T-helper 2 cell (primary cell): ENCODE measurements around the gene TXNRD2.

Experiments
- DNase-seq, 5 experiments: peaks; one replicate each; pipeline versions ENCODE4 v3.0.0 to v3.0.0-alpha.2; 2012 to 2022

TXNRD2 gene

GRCh38 chr22:19857382-19857781 lies 84.2 kb downstream of the TXNRD2 start:
- DNase-seq, result no peak

DNA sequence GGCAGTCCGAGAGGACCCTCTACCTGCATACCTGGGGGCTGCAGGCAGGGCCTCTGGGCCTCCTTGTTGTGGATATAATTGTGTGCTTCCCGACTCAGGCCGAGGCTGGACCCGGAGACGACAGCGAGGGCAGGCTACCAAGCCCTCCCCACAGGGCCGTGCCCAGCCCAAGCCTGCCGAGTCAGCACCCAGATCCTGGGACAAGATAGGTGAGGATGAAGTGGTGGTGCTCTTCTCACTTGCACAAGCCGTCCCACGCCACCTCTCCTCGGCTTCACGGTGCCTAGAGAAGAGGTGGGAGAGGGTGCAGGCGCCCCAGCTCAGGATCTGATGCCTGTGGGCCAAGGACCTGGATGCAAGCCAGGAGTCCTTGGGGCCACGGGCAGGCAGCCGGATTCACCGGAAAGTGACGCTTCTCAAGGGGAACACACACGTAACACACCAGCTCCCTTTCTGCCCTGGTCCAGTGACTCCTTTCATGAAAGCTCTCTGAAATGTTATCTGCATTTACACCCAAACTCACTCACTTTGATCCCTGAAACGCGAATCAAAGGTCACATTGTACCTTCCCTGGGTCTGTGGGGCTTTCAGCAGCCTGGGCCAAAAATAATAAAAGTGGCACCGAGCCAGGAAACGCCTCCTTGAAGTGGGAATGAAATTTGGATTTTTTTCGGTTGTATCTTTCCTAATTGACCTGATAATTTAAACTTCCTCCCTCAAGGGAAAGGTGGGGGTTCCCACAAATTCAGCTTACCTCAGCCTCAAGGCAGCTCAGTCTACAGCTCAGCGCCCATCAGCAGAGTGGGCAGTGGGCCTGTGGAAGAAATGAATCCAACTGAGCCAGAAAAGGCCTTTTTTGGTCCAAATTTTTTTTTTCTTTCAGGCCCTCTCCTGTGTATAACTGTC lies 85.9 kb downstream of the TXNRD2 start:
- DNase-seq, result peak in 4 of 5 experiments; percentile 28 to 80 (median 38)

- DNase-seq, result peak; percentile 92 to 97 (median 94)
These were observed 86.7 kb downstream of the TXNRD2 start, which contains the start of the genes GNB1L and RTL10 for GRCh38 chr22:19854778-19855503. GNB1L (minus strand) TSS chr22:19854874; CDS start chr22:19821355, 33,519 bp downstream. RTL10 (minus strand) TSS chr22:19854874; CDS start chr22:19852261, 2,613 bp downstream.

GRCh38 chr22:19853879-19854777 lies 87.5 kb downstream of the TXNRD2 start:
- peak in 1 of 5 experiments; percentile 48 for DNase-seq

- no peak for DNase-seq
These were observed 88.3 kb downstream of the TXNRD2 start for GRCh38 chr22:19853058-19853878.

DNA sequence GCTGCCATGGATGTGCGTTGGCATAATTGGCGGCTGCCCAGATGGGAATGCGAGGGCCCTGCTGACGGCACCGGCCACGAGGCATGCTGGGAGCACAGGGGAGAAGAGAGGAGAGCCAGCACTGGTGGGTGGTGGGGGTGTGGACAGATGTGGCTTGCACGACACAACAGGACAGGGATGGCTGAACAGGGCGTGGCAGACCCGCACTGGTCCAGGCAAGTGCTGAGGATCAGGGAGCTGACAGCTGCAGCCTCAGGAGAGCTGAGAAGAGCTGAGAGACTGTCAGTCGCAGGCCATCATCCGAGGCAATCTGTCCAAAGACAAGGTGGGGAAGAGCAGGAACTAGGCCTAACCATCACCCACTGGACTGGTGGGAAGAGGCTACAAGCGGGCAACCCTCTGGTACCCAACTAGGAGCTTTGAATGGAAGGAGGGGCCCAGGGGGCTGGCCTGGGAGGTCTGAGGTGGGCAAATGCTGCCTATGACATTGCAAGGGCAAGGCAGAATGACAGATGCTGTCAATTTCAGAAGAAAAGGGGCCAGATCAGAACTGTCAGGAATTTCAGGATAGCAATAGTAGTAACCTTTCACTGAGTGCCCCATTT lies 89.3 kb downstream of the TXNRD2 start:
- no peak for DNase-seq

GRCh38 chr22:19851291-19852176 lies 90.1 kb downstream of the TXNRD2 start:
- no peak for DNase-seq

DNA sequence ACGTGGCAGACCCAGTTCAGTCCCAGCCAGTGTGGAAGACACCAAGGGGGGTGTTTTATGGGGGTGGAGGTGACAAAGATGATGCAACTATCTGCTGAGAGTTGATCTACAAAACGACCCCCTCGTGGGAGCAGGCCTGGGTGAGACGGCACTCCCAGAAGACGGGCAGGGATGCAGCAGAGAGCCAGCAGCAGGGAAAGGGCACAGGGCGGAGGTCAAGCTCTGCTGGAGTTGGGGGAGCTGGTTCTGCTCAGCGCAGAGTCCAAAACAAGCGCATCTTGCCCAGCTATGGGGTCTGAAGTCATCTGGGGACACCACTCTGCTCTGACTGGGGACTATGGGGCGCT lies 90.9 kb downstream of the TXNRD2 start:
- DNase-seq, result no peak

DNA sequence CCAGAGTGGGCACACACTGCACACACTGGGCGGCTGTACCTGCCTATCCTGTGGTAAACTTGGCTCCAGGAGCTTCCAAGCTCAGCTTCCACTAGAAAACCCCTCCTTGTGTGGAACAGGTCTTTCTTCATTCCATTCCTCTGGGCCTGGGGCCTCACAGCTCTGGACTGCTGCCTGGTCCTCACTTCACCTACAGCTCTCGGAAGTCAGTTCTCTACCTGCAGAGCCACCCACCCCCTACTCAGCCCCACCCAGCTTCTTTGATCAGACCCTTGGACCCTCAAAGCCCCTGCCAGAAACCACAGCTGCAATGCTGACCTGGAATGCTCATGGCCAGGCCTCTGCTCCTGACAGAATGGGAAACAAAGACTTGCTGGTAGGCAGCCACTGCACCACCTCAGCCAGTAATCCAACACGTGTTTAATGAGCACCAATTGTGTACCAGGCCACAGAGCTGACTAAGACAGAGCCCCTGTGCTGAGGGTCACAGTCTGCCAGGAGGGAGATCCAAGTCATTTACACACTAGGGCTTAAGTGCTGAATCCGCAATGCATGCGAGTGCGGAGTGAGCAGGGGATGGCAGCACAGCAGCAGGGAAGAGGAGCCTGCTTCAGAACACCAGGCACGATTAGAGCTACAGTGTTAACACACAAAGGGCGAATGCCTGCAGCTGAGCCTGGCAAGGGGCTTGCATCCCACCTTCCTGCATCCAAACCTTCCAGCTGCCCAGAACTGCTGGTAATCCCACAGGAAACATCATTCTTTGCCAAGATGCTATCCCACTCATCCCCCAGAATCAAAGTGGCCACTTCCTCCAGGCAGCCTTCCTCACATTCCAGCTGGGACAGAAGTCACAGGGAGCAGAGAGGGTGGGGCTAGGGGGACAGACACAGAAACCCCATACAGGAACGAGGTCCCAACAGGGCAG lies 91.5 kb downstream of the TXNRD2 start:
- no peak for DNase-seq

GRCh38 chr22:19848298-19849224 lies 93.1 kb downstream of the TXNRD2 start:
- DNase-seq, result no peak

GRCh38 chr22:19847345-19847632 lies 94.3 kb downstream of the TXNRD2 start:
- DNase-seq, result no peak

GRCh38 chr22:19846620-19847344 lies 94.8 kb downstream of the TXNRD2 start:
- DNase-seq, result no peak

DNA sequence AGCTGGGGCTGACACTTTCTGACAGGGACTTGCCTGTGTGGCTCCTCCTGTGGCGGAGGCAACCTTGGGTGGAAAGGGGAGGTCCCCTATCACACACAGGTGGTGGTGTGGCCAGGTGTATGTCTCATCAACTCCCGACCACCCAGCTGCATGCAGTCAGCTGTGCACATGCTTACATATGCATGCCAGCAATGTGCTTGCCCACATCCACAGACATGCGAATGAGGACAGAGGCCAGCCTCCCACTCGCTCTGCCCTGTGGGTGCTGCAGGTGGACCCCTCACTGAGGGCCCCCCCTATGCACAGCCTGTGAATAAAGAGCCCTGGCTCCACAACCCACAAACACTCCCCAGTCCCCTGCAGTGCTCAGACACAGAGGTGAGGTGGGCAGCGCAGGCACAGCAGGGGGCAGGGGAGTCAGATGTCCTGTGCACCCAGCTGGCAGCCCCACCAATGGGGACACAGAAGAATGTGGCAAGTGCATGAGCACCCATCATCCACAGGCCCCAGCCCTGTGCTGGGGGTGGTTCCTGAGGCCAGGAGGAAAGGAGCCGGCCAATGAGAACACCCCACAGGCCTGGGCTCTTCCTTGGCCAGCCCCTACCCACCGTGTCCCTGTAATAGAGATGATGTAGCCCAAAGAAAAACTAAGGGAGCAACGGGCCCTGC lies 96.4 kb downstream of the TXNRD2 start:
- no peak for DNase-seq

DNA sequence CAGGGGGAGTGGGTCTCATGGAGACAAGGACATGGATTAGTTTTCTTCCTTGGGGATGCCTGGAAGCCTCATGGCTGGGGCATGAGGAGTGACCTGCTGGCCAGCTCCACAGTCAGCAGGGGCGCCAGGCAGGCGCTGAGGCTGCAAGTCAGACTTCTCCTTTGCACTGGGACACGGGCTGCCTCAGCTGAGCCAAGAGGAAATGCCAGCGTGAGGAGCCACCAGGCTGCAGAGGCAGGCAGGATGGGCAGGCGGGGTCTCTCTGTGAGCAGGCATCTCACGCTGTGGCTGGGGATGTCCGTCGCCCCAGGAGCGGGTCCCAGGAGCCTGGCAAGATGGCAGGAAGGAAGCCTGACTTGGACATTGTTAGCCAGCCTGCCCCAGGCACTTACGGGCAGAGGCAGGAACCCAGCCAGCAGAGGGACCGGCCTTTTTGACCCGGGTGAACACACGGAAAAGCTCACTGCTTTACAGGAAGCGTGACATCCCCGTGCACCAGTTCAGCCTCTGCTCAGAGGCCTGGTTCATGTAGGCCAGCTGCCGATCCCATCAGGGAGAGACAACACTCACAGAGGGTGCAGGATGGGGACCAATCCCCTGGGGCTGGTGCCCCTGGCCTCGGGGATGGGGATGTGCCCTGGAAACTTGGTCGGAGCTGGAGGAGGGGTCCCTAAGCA lies 97.1 kb downstream of the TXNRD2 start:
- peak in 1 of 5 experiments; percentile 38 for DNase-seq

- no peak for DNase-seq
These were observed 97.7 kb downstream of the TXNRD2 start for GRCh38 chr22:19843857-19844376.
